HFFc6 (cell line): ENCODE results near the gene SLC10A1. TPM values are rescaled to one million over a fixed set of nuclear protein-coding genes. Genes with fewer than 3 reads are reported as not detected.
A peak's percentile ranks its signal among the peaks of the same experiment; 100 is the strongest.

ENCODE experiments used
- DNase-seq: peaks from one replicate; pipeline ENCODE4 v3.0.0-alpha.2; 2018
- H3K27ac Mint-ChIP-seq: 2 replicates; pipeline ENCODE4 v1.8.0; 2020; ENCODE audit warnings: mild to moderate bottlenecking, mixed read lengths
- H3K27me3 Mint-ChIP-seq: 2 replicates; pipeline ENCODE4 v1.8.0; 2021; ENCODE audit warnings: mild to moderate bottlenecking, moderate library complexity, mixed read lengths; ENCODE audit not compliant: insufficient read depth
- H3K36me3 Mint-ChIP-seq: 2 replicates; pipeline ENCODE4 v1.8.0; 2021; ENCODE audit warnings: low read depth, mixed read lengths
- H3K4me1 Mint-ChIP-seq: 2 replicates; pipeline ENCODE4 v1.8.0; 2020; ENCODE audit warnings: low read depth, mixed read lengths
- H3K4me3 Mint-ChIP-seq: 2 replicates; pipeline ENCODE4 v1.8.0; 2020; ENCODE audit warnings: mild to moderate bottlenecking, moderate library complexity, mixed read lengths
- H3K9me3 Mint-ChIP-seq: 2 replicates; pipeline ENCODE4 v1.8.0; 2020; ENCODE audit warnings: mild to moderate bottlenecking, mixed read lengths
- total RNA-seq, 6 experiments: library from RNA; stranded (reverse); fragmentation: NEBNext Ultra II Directional; extraction: Animal tissue kit (Norgen Biotek cat#: 25700); gene quantifications; 2 replicates in 1 of 6; 3 replicates in 5 of 6; pipeline ENCODE4 v1.2.3, GENCODE V29; 2021
- TF ChIP-seq, protein P1 (sequence below): fragments of 200-600 bp; sonication (generic); IDR thresholded peaks from 2 replicates; pipeline ENCODE4 v1.5.0; 2021; ENCODE audit warnings: antibody characterized with exemption, mild to moderate bottlenecking

Gene SLC10A1
- total RNA-seq, 6 experiments from 2014 or later, result not detected

DNA sequence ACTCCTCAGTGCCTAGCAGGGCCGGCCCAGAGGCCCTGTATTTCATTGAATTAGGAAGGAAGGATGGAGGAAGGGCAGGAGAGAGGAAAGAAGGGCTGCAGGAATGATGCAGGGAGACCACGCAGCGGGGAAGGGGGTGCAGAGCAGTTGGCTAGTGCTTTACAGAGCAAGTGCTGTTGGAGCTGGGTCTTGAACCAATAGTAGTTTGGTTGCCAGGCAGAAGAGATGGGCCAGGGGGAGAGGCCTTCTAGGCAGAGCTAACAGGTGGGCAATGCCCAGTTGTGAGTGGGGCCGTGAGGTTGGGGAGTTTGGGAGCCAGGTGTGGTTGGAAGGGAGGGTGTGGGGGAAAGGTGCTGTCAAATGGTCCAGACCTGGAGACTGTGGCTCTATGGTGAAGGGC lies 69.2 kb downstream of the SLC10A1 start:
- Mint-ChIP-seq H3K4me1 (peaks cover 9% of the 10 kb centered on the region; the same call in 1 of the 2 replicates), H3K36me3 (no peaks in the 10 kb centered on the region)
- TF ChIP-seq, protein P1, sequence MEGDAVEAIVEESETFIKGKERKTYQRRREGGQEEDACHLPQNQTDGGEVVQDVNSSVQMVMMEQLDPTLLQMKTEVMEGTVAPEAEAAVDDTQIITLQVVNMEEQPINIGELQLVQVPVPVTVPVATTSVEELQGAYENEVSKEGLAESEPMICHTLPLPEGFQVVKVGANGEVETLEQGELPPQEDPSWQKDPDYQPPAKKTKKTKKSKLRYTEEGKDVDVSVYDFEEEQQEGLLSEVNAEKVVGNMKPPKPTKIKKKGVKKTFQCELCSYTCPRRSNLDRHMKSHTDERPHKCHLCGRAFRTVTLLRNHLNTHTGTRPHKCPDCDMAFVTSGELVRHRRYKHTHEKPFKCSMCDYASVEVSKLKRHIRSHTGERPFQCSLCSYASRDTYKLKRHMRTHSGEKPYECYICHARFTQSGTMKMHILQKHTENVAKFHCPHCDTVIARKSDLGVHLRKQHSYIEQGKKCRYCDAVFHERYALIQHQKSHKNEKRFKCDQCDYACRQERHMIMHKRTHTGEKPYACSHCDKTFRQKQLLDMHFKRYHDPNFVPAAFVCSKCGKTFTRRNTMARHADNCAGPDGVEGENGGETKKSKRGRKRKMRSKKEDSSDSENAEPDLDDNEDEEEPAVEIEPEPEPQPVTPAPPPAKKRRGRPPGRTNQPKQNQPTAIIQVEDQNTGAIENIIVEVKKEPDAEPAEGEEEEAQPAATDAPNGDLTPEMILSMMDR, result no peak

DNA sequence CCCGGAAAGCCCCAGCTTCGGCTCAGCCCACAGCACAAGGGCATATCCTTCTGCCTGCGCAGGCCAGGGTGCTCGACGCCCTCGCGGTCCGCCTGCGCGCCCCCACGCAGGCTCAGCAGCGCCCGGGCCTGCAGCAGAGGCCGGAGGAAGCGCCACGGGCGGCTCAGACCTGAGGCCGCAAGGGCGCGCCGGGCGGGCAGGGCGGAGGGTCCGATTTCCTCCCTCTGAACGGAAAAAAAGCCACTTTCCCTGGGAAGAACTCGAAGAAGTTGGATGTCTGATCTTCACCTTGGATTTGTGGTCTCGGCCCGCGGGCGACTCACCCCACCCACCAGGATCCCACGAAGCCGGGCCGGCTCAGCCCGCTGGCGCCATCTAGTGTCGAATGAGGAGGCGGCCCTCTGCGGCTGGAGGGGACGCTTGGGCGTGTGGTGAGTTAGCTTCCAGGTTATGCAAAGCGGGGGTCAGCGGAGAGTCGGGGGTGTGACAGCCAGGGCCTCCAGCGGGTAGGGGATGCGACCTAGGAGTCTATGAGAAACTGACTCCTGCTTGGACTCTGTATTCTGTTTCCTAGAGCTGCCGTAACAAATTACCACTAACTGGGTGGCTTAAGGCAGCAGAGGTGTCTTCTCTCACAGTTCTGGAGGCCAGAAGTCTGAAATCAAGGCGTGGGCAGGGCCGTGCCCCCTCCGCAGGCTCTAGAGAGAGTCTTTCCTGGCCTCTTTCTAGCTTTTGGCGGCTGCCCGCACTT lies 70.1 kb downstream of the SLC10A1 start:
- Mint-ChIP-seq H3K27ac (no peak overlapping the region), H3K4me1 (peaks cover 9% of the 10 kb centered on the region; the same call in 1 of the 2 replicates), H3K36me3 (no peaks in the 10 kb centered on the region), H3K27me3 (peaks cover 3% of the 10 kb centered on the region), H3K4me3 (peak overlapping the region; percentile 73), H3K9me3 (no peaks in the 10 kb centered on the region)
- TF ChIP-seq, protein P1, result peak; percentile 100
- DNase-seq, result peak; percentile 38

More for the DNA sequence above, 69.2 kb downstream of the SLC10A1 start:
- Mint-ChIP-seq H3K9me3 (no peaks in the 10 kb centered on the region), H3K4me3 (no peak overlapping the region), H3K27me3 (peaks cover 3% of the 10 kb centered on the region), H3K27ac (no peak overlapping the region)
- DNase-seq, result no peak

Other genes with a start within 250 kb of the SLC10A1 start
- not detected for gene CCDC177, start 222.4 kb downstream of the SLC10A1 start, total RNA-seq
- gene SUSD6, start 185.6 kb downstream of the SLC10A1 start, total RNA-seq, result 10 to 100 TPM; 15.8 to 21.8 (median 17.9) TPM
- 100 to 1,000 TPM; 162 to 221 (median 185) TPM for gene SRSF5, start 30.1 kb downstream of the SLC10A1 start, total RNA-seq
- gene SMOC1, start 82.2 kb upstream of the SLC10A1 start, total RNA-seq, result not detected